Kidney glomerular epithelial cell (primary cell): ENCODE results near the gene SUSD3.
A peak's percentile ranks its signal among the peaks of the same experiment; 100 is the strongest.

Experiments used
- DNase-seq: peaks from one replicate; lab custom pipeline; 2025; lab: John Stamatoyannopoulos, UW

SUSD3 gene

GRCh38 chr9:93123561-93124283 lies 65.2 kb downstream of the SUSD3 start:
- DNase-seq = no peak

GRCh38 chr9:93124793-93125192 lies 66.3 kb downstream of the SUSD3 start:
- no peak for DNase-seq

GRCh38 chr9:93125331-93125894 lies 66.9 kb downstream of the SUSD3 start:
- DNase-seq = no peak

- DNase-seq = no peak
Observed at GRCh38 chr9:93126151-93126781, 67.8 kb downstream of the SUSD3 start.

GRCh38 chr9:93126825-93127368 lies 68.4 kb downstream of the SUSD3 start:
- peak; percentile 48 for DNase-seq

GRCh38 chr9:93127395-93127911 lies 69.0 kb downstream of the SUSD3 start:
- no peak for DNase-seq

- no peak for DNase-seq
Observed at GRCh38 chr9:93128011-93128714, 69.7 kb downstream of the SUSD3 start.

GRCh38 chr9:93128715-93129224 lies 70.3 kb downstream of the SUSD3 start:
- DNase-seq = no peak

GRCh38 chr9:93129286-93129685 lies 70.8 kb downstream of the SUSD3 start:
- DNase-seq = no peak

- no peak for DNase-seq
Observed at GRCh38 chr9:93129691-93130500, 71.4 kb downstream of the SUSD3 start.

- DNase-seq = no peak
Observed at GRCh38 chr9:93130861-93131481, 72.5 kb downstream of the SUSD3 start.

- DNase-seq = no peak
Observed at GRCh38 chr9:93131599-93132286, 73.2 kb downstream of the SUSD3 start.

GRCh38 chr9:93132287-93132927 lies 73.9 kb downstream of the SUSD3 start:
- peak; percentile 18 for DNase-seq

- peak; percentile 48 for DNase-seq
Observed at GRCh38 chr9:93132946-93133680, 74.6 kb downstream of the SUSD3 start.

- peak; percentile 48 for DNase-seq
Observed at GRCh38 chr9:93133681-93134014, 75.1 kb downstream of the SUSD3 start.

- peak; percentile 31 for DNase-seq
Observed at GRCh38 chr9:93134015-93134739, 75.7 kb downstream of the SUSD3 start, which contains the start of gene NINJ1. Gene NINJ1, minus strand, starts transcription at chr9:93134251. Its CDS starts 34 bp downstream, at chr9:93134217.
